CD4-positive, alpha-beta T cell (primary cell): ENCODE measurements around the gene CRB1. TPM values are rescaled to one million over a fixed set of nuclear protein-coding genes. Genes with fewer than 3 reads are reported as not detected.

Experiments used
- ATAC-seq: fragments of 200-7000 bp; cut with Tn5 transposase; one replicate; pipeline ENCODE4 v1.10.0; 2022; ENCODE audit warnings: mild to moderate bottlenecking; ENCODE audit not compliant: poor library complexity
- CTCF ChIA-PET: fragments of 350-600 bp; sonication (Branson Sonifier 250); formaldehyde crosslinking; loops from one replicate; lab custom pipeline; 2021; ENCODE audit warnings: antibody characterized with exemption, inconsistent platforms; lab: Charles Lee
- POLR2A ChIA-PET: fragments of 350-600 bp; sonication (Branson Sonifier 250); formaldehyde crosslinking; loops from one replicate; lab custom pipeline; 2021; ENCODE audit warnings: antibody characterized with exemption, inconsistent platforms; lab: Charles Lee
- DNase-seq, 14 experiments: peaks; one replicate each; pipeline ENCODE4 v3.0.0-alpha.2; 2013 to 2020; ENCODE audit warnings: mixed read lengths in 2 of 14
- H3K27ac ChIP-seq, 2 donors: one replicate each; pipeline versions ENCODE4 v1.5.1 to v1.7.0; 2013; ENCODE audit warnings: low read length in 2 of 2, low read depth in 1 of 2, mild to moderate bottlenecking in 1 of 2
- H3K27me3 ChIP-seq, 2 experiments: 1 replicate in 1 of 2; 2 replicates in 1 of 2; pipeline versions ENCODE4 v1.6.1 to v1.7.0; 2013; ENCODE audit warnings: low read length in 2 of 2, control low read depth in 1 of 2, mild to moderate bottlenecking in 1 of 2, moderate library complexity in 1 of 2; ENCODE audit not compliant: insufficient read depth in 2 of 2, control insufficient read depth in 1 of 2
- H3K36me3 ChIP-seq: one replicate; pipeline ENCODE4 v1.6.1; 2013; ENCODE audit warnings: low read length, control low read depth; ENCODE audit not compliant: insufficient read depth
- H3K4me1 ChIP-seq: one replicate; pipeline ENCODE4 v1.6.1; 2013; ENCODE audit warnings: low read length, control low read depth; ENCODE audit not compliant: insufficient read depth
- H3K4me3 ChIP-seq: one replicate; pipeline ENCODE4 v1.5.1; 2013; ENCODE audit warnings: mild to moderate bottlenecking, low read length, moderate library complexity
- H3K9me3 ChIP-seq, 2 experiments: 1 replicate in 1 of 2; 2 replicates in 1 of 2; pipeline versions ENCODE4 v1.6.1 to v1.7.0; 2013; ENCODE audit warnings: low read length in 2 of 2, mild to moderate bottlenecking in 2 of 2, control low read depth in 1 of 2, moderate library complexity in 1 of 2; ENCODE audit not compliant: control insufficient read depth in 1 of 2, insufficient read depth in 1 of 2
- H3K27ac Mint-ChIP-seq: one replicate; pipeline ENCODE4 v1.8.0; 2020; ENCODE audit warnings: mixed read lengths
- H3K27me3 Mint-ChIP-seq: one replicate; pipeline ENCODE4 v1.8.0; 2021; ENCODE audit warnings: mixed read lengths
- H3K36me3 Mint-ChIP-seq: one replicate; pipeline ENCODE4 v1.8.0; 2021; ENCODE audit warnings: low read depth, mixed read lengths
- H3K4me1 Mint-ChIP-seq: one replicate; pipeline ENCODE4 v1.8.0; 2021; ENCODE audit warnings: low read depth, mixed read lengths
- H3K4me3 Mint-ChIP-seq: one replicate; pipeline ENCODE4 v1.8.0; 2020; ENCODE audit warnings: mild to moderate bottlenecking, mixed read lengths
- H3K9me3 Mint-ChIP-seq: one replicate; pipeline ENCODE4 v1.8.0; 2020; ENCODE audit warnings: mixed read lengths
- CTCF ChIP-seq: fragments of 200-600 bp; IDR thresholded peaks from one replicate; pipeline ENCODE4 v1.8.0; 2022; ENCODE audit warnings: antibody characterized with exemption, mild to moderate bottlenecking
- intact Hi-C, 2 experiments: fragments of 100-400 bp; cut with DNase I in 1 of 2; cut with micrococcal nuclease in 1 of 2; formaldehyde crosslinking; loops; one replicate each; pipeline versions ENCODE4 v1.15.1 to v1.9.0; 2023 to 2025; cut with DNase I, micrococcal nuclease
- total RNA-seq, 174 experiments: library from RNA in 2 of 174; stranded (reverse) in 2 of 174; gene quantifications; one replicate each; pipeline ENCODE4 v1.2.3 and lab custom pipeline; 2021 to 2026

The CRB1 gene
- total RNA-seq, 2 experiments from 2014 or later = 0.17 to 0.25 TPM

DNA sequence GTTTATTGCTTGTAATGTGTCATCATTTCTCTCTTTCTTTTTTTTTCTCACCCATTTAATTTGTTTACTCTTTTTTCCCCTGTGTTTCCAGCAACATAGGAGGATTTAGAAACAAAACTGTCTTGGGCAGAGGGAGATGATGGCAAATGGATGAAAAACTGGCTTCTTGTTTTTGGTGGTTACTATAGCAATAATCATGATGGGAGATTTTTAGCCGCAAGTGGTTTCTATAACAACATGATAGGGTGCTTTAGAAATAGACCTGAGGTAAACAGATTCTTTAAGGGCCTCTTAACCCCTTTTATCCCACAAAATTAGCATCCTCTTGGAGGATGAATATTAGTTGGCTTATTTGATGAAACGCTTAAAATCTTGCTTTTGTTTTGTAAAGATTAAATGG, 51.6 kb downstream of the CRB1 start:
- DNase-seq = peak in 3 of 14 experiments; percentile 0 to 18 (median 6)
- H3K27ac Mint-ChIP-seq = no peak overlapping the region

DNA sequence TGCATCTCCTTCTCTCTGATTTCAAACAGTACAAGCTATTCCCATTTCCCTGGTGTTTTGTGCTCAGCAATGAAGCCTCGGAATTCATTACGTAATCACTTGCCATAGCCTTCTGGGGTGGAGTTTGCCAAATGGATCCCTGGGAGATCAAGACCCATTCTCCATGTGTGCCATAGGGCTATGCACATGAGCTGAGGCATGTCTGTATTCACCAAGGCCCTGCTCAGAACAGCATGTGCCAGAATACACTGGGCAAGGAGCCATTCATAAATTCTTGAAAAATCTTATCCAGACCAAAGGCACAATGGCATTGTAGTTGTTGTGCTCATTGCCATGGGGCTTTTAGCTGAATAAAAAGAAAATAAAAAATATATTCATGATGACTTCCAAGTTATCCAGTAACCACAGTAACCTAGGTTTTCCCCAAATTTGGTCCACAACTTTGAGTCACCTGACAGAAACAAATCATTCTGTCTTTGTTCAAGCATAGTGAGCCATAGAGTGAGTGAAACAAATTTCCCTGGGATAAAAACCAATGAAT, 53.0 kb downstream of the CRB1 start:
- Histone ChIP-seq H3K27me3 (no peaks in the 10 kb centered on the region), H3K4me3 (no peak overlapping the region), H3K27ac (no peak overlapping the region), H3K9me3 (no peaks in the 10 kb centered on the region), H3K36me3 (no peaks in the 10 kb centered on the region), H3K4me1 (no peaks in the 10 kb centered on the region)
- ChIA-PET POLR2A (no interaction called here), CTCF (no interaction called here)
- no peaks in the 10 kb centered on the region for H3K4me1 Mint-ChIP-seq
- no peak overlapping the region for H3K4me3 Mint-ChIP-seq
- H3K9me3 Mint-ChIP-seq = no peaks in the 10 kb centered on the region
- intact Hi-C loops = loop anchor here in 1 of 2 experiments (10.0 kb wide), 2 partner anchors 204 to 1144 kb away; no protein-coding TSS in a partner anchor
- TF ChIP-seq CTCF = no peak
- ATAC-seq (no peak), DNase-seq (no peak)
- H3K36me3 Mint-ChIP-seq = no peaks in the 10 kb centered on the region
- no peaks in the 10 kb centered on the region for H3K27me3 Mint-ChIP-seq
- H3K27ac Mint-ChIP-seq = no peak overlapping the region

More for the DNA sequence above, 51.6 kb downstream of the CRB1 start:
- Histone ChIP-seq H3K36me3 (no peaks in the 10 kb centered on the region), H3K27me3 (no peaks in the 10 kb centered on the region), H3K4me1 (no peaks in the 10 kb centered on the region), H3K9me3 (no peaks in the 10 kb centered on the region), H3K4me3 (no peak overlapping the region), H3K27ac (no peak overlapping the region)
- Mint-ChIP-seq H3K4me3 (no peak overlapping the region), H3K36me3 (no peaks in the 10 kb centered on the region), H3K4me1 (no peaks in the 10 kb centered on the region), H3K27me3 (no peaks in the 10 kb centered on the region), H3K9me3 (no peaks in the 10 kb centered on the region)
- ChIA-PET CTCF (no interaction called here), POLR2A (no interaction called here)
- no peak for TF ChIP-seq CTCF
- ATAC-seq = no peak
- intact Hi-C loops = loop anchor here in 1 of 2 experiments (10.0 kb wide), 2 partner anchors 205 to 1145 kb away; no protein-coding TSS in a partner anchor

DNA sequence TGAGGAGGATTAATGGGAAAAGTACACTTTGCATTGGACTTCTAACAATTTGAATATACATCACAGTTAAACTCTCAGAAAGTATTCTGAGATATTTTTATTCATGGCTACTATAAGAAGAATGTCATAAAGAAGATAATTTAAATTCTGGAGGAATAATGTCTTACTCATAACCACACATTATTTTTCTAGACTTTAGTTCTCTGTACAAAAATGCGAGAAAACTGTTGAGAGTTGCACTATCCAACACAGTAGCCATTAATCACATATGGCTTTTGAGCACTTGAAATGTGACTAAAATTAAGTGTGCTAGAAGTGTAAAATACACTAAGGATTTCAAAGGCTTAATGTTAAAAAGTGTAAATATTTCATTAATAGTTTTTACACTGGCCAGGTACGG, 53.8 kb downstream of the CRB1 start:
- no peak for ATAC-seq
- H3K4me3 Mint-ChIP-seq = no peak overlapping the region
- H3K36me3 Mint-ChIP-seq = no peaks in the 10 kb centered on the region
- no peaks in the 10 kb centered on the region for H3K9me3 ChIP-seq
- no peak overlapping the region for H3K4me3 ChIP-seq
- H3K27me3 Mint-ChIP-seq = no peaks in the 10 kb centered on the region
- no peaks in the 10 kb centered on the region for H3K4me1 Mint-ChIP-seq
- H3K27ac ChIP-seq = no peak overlapping the region
- no peak for TF ChIP-seq CTCF
- intact Hi-C loops = loop anchor here in 1 of 2 experiments (10.0 kb wide), 2 partner anchors 203 to 1143 kb away; no protein-coding TSS in a partner anchor
- H3K27ac Mint-ChIP-seq = no peak overlapping the region
- CTCF ChIA-PET = no interaction called here
- no peaks in the 10 kb centered on the region for H3K4me1 ChIP-seq
- no peaks in the 10 kb centered on the region for H3K36me3 ChIP-seq
- POLR2A ChIA-PET = no interaction called here
- H3K27me3 ChIP-seq = no peaks in the 10 kb centered on the region
- no peak for DNase-seq
- no peaks in the 10 kb centered on the region for H3K9me3 Mint-ChIP-seq
